NCI-H1105 treated with DMSO at 0.1 percent for 48 hours (cell line): ENCODE results near the gene PNPLA7.
"Not testable (repeated sequence)": the region's sequence is repeated elsewhere in the genome, so short reads cannot be mapped to it uniquely, and the experiment has no call there.

Experiments used
- DNase-seq: peaks from one replicate; lab custom pipeline; 2025; lab: John Stamatoyannopoulos, UW

Gene PNPLA7

DNA sequence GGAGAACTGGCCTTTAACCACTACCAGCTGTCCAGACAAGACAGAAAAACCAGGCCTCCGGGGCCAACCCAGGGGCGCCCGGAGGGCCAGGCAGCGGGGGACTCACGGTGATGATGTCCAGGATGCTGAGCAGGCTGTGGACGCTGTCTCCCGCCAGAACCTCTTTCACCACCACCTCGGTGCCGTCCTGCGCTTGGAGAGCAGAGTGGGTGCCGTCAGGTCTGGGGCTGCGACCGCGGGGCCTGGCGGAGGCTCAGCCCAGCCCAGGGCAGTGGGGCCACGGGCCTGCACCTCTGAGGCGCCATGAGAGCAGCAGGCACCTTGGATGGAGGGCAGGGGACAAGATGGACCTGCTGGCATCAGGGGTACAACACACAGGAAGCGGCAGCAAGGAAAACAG, 9.7 kb downstream of the PNPLA7 start:
- no peak for DNase-seq

DNA sequence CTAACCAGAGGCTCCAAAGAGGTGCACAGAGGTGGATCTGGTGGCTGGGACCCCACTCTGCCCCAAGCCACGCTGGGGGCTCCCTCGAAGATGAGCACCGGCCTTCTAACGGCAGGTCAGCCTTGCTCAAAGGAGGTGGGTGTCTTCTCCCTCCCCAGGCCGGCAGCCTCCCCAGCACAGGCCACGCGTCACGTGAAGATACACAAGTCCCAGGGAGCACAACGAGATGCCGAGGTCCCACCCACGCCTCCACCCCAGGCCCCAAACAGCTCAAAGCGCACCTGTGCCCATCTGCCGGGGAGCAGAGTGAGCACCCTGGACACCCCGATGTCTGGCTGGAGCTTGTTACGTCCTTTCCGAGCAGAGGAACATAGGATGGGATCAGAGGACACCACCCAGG, 12.1 kb downstream of the PNPLA7 start:
- no peak for DNase-seq

DNA sequence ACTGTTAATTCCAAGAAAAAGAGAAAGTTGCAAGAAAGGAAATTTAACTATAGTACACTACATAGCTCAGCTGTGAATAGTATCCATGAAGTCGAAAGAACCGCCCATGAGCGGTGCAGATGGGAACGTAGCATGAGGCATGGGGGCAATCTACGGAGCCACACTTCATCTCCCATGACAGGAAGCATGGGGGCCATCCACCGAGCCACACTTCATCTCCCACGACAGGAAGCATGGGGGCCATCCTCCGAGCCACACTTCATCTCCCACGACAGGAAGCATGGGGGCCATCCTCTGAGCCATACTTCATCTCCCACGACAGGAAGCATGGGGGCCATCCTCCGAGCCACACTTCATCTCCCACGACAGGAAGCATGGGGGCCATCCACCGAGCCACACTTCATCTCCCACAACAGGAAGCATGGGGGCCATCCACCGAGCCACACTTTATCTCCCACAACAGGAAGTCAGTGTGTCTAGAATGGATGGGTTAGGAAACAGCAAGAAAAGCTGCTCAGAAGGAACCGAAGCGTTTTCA, 13.5 kb downstream of the PNPLA7 start:
- DNase-seq = not testable (repeated sequence)

DNA sequence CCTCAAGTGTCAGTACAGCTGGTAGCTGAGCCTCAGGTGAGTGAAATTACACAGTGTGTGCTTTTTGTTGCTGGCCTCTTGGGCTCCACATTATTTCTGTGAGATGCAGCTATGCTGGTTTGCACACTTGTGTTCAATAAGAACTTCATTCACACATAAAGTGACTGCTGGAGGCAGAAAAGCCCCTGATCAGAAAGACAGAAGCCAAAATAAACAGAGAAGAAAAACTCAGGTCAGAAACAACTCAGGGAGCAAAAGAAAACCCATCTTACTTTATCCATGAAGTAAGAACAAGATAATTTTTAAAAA, 15.1 kb downstream of the PNPLA7 start:
- no peak for DNase-seq

DNA sequence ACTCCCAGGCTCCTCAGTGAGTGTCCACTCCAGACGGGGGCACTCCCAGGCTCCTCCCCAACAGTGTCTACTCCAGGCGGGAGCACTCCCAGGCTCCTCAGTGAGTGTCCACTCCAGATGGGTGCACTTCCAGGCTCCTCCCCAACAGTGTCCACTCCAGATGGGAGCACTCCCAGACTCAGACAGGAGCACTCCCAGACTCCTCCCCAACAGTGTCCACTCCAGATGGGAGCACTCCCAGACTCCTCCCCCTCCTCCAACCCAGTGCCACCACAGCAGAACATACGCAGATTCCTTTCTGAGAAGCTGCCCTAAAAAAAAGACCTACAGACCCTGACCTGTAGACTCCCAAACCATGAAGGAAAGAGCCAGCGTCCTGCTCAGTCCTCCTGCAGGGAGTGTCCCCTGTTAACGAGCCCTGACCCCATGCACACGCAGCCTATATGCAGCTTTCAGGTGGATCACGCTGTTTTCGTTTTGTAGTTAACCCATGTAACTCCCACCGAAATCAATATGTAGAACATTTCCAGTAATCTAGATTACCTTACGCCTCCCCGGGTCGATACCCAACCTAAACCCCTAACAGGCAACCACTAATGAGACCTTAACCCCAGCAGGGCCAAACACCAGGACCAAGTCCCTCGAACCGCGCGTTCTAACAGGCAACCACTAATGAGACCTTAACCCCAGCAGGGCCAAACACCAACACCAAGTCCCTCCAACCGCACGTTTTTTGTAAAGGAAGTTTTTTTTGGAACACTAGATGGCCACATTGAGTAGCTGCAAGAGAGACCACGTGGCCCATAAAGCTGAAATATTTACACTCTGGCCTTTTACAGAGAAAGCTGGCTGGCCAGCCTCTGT, 15.7 kb downstream of the PNPLA7 start:
- peak; percentile 45 for DNase-seq

DNA sequence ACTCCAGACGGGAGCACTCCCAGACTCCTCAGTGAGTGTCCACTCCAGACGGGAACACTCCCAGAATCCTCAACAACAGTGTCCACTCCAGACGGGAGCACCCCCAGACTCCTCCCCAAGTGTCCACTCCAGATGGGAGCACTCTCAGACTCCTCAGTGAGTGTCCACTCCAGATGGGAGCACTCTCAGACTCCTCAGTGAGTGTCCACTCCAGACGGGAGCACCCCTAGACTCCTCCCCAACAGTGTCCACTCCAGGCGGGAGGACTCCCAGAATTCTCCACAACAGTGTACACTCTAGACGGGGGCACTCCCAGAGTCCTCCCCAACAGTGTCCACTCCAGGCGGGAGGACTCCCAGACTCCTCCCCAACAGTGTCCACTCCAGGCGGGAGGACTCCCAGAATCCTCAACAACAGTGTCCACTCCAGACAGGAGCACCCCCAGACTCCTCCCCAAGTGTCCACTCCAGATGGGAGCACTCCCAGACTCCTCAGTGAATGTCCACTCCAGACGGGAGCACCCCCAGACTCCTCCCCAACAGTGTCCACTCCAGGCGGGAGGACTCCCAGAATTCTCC, 17.2 kb downstream of the PNPLA7 start:
- DNase-seq = not testable (repeated sequence)

DNA sequence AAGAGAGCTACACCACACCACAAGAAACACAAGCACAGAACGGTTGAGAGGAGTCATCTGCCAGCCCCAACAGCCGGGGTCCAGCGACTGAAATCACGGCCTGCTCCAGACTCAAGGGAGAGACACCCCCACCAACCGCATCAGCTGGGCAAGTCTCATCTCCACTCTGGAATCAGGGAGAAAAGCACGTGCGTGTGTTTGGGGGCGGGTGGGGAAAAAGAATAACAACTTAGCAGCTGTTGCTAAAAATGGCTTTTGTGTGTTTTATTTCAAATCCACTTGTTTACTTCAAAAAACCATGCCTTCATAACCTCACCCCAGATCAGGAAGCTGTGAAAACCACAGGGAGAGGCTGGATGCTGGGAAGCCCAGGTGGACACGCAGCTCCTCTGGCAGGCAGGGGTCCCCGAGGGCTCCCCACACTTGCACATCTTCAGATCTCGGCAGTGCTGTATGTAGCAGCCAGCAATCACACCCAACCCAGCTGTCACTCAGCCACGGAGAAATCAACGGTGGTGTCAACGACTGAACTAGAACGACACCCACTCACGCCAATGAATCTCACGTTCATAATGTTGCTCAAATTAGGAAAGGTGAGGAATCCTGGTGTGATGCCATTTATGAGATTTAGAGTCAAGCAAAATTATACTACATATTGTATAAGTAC, 19.0 kb downstream of the PNPLA7 start:
- no peak for DNase-seq

DNA sequence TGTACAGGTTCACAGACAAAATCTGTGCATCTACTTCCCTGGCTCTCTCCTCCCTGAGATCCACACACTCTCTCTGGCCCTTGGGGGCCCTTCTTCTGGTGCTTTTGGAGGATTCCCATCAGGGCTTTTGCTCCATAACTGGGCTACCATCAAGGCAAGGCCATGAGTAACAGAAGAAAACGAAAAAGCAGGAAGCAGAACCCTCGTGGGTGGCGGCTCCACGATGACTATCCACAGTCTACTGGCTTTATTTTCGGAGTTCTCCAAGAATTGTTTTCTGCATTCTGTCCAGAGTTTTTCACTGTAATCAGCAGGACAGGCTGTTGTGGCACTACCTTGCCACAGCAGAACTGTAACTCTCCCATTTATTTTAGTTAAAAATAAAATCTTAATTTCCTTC, 19.9 kb downstream of the PNPLA7 start:
- DNase-seq = no peak

DNA sequence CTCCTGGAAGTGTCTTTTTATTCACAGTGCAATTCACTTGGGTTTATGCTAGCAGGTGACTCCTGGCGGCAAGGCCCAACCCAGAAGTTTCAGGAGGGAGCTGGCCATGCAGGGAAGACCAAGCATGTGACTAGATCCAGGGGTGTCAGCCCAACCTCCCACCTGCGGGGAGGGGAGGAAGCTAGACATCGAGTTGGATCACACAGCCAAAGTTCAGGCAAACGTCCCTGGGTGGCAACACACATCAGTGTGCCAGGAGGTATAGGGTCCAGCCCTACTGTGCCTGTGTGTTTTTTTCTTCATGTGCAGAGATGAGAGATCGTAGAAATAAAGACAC, 25.3 kb downstream of the PNPLA7 start:
- DNase-seq = no peak

DNA sequence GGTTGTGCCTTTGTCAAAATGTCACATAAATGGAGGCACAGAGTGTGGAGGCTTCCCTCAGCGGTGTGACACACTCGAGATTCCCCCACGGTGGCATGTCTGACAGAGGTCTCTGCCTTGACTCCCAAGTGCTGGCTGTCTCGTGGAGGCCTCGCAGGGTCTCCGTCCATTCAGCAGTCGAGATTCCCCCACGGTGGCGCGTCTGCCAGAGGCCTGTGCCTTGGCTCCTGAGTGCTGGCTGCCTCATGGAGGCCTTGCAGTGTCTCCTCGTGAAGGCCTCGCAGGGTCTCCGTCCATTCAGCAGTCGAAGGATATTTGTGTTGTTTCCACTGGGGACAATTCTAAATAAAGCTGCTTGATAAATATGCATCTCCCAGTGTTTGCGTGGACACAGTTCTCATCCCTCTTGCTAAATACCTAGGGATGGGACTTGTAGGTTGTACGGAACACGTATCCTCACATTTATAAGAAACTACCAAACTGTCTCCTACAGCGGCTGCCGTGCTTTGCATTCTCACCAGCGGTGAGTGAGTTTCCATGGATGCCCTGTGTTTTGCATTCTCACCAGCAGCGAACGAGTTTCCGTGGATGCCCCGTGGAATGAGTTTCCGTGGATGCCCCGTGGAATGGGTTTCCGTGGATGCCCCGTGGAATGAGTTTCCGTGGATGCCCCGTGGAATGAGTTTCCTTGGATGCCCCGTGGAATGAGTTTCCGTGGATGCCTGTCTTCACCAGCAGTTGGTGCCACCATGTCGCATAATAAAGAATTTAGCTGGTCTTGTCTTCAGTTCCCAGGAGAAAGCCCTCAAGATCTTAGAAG, 25.8 kb downstream of the PNPLA7 start:
- no peak for DNase-seq

DNA sequence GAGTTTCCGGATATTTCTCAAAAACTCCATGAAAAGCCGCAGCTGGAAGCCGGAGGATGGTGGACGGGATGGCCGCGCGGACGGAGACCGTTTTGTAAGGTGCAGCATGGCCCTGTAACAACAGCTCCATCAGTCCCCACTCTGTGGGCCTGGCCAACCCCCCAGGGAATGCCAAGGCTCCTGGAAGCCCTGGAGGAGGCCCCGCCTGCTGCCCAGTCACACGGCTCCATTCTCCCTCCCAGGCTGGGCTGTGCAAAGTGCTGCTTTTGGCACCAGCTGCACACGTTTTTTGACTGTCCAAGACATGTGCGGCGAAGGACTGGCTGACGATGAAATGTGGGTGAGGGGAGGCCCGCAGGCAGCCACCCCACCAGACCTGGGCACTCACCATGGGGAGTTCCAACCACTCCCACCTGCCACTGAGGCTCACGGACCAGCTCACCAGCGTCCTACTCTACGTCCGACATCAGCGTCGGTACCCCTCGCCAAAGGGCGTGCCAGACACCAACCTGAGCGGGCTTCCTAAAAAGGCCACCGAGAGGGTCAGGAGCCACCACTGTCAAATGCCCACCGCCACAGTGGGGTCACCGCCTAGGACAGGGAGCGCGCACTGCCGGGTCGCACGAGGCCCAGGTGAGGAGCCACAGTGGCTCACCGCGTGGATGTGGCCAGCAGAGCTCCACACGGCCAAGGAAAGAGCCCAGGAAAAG, 27.3 kb downstream of the PNPLA7 start:
- DNase-seq = no peak

DNA sequence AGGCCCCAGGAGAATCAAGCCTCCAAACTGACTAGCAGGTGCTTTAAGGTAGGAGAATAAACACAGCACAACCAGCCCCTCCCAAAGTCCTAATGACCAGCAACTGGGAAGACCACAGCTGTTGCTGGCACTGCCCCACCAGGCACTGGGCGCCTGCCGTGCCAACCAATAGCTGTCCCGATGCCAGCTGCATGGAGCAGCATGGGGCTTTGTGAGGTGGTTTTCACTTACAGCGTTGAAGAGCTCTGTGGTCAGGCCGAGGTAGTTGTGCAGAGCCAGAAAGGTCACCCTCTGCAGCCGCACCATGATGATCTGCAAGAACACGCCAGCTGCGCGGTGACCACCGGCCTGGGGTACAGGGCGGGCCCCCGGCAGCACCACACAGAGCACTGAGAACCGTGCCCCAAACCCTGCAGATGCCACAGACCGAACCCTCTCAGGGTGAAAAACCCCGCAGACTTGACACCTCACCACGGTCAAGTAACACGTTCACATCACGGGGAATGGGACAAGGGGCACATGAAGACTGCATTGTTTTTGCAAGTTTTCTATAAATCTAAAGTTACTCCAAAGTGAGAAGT, 28.7 kb downstream of the PNPLA7 start:
- no peak for DNase-seq

DNA sequence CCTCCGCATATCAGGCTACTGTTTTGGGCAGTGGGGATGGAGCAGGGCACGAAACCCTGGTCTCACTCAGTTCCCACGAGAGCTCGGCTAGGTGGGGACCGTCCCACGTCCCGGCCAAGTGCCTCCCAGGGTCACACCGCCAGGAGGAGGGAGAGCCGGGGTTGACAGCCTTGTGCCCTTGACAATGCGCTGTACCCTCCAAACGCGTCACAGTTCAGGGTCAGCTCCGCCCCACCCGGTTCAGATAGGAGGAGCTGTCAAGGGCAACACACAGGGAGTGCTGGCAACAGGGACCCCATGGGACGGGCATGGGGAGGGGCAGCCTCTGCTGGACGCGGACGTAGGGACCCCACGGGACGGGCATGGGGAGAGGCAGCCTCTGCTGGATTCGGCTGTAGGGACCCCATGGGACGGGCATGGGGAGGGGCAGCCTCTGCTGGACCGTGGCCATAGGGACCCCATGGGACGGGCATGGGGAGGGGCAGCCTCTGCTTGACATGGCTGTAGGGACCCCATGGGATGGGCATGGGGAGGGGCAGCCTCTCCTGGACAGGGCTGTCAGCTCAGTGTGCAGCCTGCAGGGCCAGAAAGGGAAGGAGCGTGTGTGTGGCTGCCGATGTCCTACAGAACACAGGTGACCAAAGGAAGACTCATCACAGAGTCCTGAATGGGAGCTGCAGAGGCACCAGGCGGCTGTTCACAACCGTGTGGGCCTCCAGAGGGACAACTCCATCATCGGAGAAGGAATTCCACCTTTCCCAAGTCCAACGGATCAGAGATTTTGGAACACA, 29.4 kb downstream of the PNPLA7 start:
- no peak for DNase-seq

DNA sequence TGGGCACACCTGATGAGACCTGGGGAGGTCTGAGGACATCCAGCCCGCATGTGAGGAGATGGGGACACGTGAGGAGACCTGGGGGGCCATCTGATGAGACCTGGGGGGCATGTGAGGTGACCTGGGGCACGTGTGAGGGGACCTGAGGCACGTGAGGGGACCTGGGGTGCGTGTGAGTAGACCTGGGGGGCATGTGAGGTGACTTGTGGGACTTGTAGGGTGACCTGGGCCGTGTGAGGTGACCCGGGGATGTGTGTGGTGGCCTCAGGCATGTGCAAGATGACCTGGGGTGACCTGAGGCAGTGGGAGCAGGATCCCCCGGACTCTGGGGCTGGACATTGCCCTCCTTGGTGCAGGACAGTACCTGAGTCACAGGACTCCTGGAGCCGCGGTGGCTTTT, 30.6 kb downstream of the PNPLA7 start:
- DNase-seq = no peak

DNA sequence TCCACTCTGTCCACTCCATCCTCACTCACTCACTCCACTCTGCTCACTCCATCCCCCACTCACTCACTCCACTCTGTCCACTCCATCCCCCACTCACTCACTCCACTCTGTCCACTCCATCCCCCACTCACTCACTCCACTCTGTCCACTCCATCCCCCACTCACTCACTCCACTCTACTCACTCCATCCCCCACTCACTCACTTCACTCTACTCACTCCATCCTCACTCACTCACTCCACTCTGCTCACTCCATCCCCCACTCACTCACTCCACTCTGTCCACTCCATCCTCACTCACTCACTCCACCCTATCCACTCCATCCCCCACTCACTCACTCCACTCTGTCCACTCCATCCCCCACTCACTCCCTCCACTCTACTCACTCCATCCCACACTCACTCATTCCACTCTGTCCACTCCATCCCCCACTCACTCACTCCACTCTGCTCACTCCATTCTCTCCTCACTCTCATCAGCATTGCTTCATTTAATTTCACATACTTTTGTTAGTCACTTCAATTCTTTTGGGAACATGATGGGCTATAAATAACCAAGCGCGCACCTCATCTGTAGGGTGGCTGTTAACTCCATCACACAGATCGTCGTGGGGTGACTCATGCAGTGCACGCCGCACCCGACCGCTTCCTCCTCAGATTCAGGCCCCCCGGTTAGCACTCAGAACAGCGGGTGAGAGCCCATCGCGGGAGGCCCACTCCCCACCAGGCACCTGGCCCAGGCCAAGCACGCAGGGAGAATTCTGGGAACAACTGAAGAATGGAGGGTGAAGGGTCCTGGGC, 31.3 kb downstream of the PNPLA7 start:
- DNase-seq = not testable (repeated sequence)

DNA sequence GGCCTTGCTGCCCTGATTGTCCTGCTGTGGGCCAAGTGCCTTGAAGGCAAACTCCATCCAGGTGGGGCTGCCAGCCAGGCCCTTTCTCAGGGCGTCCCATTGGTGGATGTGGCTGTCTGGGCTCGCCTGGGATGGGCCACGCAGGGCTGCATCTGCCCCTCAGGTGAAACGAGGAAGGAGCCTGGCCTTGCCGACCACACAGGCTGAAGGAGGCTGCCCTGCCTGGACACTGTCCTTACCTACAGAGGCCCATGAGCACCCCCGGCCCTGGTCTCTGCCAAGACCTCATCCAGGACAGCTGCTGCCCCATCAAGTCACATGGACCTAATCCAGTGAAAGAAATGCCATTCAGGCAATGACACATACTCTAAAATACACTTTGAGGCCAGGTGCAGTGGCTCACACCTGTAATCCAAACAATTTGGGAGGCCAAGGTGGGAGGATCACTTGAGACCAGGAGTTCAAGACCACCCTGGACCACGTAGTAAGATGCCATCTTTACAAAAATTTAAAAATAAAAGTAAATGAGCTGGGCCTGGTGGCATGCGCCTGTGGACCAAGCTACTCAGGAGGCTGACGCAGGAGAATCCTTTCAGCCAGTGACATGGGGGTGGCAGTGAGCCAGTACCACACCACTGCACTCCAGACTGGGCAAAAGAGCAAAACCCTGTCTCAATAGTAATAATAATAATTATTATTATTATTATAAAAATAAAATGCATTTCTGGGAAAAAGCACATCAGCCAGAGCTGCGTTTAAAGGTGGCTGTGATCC, 33.9 kb downstream of the PNPLA7 start:
- DNase-seq = no peak

DNA sequence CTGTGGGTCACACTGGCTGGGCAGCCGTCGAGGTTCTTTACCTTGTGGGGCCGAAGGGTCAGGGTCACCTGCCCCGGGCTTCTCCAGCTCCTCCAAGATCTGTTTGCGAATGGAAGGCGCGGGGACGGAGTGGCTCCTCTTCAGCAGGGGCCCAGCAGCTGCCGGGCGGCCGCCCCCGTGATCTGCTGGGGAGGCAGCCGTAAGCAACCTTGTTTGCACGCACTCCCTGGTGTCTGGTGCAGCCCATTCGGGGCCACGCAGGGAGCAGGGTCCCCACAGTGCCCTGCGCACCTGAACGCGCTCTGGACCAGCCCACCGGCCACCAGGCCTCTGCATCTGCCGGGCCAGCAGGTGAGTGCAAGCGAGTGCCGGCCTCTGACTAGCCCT, 34.9 kb downstream of the PNPLA7 start:
- DNase-seq = no peak

DNA sequence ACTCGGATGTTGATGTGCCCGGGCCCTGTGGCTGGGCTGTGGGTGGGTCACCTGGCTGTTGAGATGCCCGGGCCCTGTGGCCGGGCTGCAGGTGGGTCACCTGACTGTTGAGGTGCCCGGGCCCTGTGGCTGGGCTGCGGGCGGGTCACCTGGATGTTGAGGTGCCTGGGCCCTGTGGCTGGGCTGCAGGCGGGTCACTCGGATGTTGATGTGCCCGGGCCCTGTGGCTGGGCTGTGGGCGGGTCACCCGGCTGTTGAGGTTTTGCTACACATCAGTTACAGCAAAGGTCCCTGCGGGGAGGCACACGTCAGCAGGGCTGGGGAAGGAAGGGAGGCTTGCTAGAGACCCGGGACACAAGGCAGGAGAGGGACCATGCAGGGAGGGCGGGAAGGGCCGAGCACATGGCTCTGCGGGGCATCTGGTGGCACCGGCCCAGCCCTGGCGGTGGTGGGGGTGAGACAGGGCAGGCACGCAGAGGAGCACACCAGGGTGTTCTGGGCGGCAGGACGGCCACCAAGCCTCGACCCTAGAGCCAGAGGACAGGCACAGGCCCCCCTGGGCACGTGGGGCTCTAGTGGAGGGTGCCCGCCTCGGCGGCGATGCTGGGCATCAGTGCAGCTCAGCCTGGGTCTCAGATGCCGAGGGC, 35.4 kb downstream of the PNPLA7 start:
- no peak for DNase-seq
